NCI-H526 treated with DMSO at 0.1 percent for 48 hours (cell line): ENCODE results near the gene KCNIP1.

Experiments used
- DNase-seq: peaks from one replicate; lab custom pipeline; 2025; lab: John Stamatoyannopoulos, UW

The KCNIP1 gene

DNA sequence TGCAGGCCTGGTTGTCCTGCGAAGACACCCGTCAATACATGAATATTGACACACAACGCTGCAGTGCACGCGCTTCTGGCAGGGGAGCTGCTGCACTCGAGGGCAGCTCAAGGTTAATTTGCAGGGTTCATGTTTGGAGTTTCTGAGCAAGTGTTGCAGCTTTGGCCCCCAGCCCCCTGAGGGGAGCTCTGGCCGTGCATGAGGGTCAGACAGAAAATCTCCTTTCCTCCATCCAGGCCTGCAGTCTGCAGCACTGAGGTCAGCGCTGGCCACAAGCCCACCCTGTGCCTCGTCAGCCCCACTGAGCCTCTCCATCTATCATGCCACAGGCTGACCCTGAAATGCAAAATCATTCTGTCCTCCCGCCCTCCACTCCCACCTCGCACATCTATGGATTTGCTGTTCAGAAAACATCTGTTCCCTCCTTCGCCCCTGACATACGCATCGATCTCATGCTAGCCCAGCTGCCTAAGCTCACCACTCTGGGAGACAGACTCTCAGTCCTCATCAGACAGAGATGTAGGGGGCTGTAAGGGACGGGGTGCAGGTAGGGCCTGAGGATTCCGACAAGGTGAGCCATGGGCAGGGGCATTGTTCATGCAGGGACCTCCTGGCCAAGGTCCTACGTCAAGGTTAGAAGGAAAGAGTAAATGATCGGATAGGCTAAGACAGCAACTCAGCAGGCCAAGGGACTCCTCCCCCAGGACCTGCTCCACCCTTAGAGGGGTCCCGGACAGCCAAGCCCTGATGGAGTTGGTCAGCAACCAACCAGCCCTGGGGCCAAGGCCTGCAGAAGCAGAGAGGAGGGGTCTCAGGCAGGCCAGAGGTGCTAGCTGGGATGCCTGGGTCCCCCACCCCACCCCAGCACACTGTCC is 125.1 kb downstream of the KCNIP1 start:
- DNase-seq: no peak

DNA sequence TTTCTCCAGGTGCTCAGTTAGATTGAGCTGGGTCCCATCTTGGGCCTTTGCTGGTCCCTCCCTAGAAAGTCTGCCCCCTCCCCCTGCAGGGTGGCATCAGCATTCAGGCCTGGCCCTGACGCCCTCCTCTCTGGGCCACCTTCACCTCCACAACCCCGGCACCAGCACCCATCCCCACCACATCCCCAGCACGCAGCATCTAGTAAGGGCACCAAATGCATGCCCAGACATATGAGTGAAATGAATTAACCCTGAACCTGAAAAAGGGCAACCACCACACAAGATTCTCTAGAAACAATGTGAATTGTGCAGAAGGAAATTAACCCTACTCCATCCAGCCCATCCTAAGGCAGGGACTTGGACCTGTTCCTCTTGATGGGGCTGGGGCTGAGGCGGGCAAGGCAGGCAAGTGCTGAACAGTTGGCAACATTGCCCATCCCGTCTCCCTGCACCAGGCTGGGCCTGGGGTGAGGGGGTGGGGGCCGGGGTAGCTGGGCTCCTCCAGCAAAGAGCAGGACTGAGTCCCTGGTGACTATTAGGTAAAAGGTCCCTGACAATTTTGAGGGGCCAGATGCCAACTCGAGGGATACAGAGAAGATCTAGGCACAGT is 125.9 kb downstream of the KCNIP1 start:
- no peak for DNase-seq

DNA sequence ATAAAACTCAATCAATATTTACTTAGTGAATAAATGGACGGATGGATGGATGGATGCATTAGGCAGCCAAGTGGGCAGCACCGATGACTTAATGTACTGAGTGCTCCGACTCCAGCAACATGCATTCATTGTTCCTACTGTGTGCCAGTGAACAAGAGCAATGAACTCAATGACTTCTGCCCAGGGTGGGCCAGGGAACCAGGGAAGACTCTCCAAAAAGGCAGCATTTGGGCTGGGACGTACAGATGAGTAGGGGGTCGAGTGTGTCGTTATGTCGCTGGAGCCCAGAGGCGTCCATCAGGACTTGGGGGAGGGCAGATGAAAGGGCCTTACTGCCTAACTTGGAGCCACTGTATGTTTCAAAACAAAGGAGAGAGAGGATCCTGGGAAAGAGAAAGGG is 126.4 kb downstream of the KCNIP1 start:
- no peak for DNase-seq

DNA sequence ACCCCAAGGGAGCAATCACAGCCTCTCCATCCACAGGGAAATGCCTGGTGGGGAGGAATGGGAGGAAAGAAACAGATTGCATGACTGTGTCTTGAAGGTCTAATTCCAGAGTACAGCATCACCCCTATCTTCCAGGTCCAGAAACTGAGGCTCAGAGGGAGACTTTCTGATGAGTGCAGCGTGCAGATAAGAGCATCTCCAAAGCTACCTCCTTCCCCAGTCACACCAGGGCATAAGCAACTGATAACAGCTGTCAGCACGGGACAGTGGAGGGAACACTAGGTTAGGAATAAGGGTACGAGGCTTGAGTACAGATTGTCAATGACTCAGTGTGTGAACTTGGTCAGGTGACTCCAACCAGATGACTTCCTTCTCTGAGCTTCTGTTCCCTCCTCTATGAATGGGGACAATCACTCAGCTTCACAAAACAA is 126.9 kb downstream of the KCNIP1 start:
- no peak for DNase-seq

DNA sequence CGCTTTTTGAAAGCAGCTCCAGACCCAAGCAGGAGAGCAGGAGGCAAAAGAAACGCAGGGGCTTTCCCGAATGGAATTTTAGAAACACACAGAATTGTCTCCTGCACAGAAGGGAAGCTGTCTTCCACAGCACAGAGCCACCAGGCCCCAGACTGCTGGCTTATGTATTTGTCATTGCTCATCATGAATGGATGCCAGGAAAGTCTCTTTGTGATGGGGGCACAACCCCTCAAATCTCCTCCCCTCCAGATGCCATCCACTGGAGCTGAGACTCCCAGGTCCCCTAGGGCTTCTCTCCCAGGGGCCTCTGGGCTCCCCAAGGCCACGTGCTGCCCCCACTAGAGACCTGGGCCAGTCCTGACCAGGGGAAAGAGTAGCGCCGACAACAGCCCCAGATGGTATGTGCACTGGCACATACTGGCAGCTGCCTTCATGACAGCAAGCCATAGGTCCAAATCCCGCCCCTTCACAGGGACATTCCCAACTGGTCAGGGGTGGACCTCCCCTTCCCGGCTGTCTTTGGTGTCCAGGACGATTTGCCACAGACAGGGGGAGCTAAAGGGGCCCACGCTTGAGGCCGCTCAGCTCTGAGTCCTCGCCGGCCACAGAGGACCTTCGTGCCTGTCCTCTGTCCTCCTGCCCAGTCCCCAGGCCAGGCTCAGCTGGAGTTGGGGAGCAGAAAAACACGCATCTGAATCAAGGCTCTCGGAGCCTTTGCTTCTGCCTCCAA is 127.8 kb downstream of the KCNIP1 start:
- no peak for DNase-seq

DNA sequence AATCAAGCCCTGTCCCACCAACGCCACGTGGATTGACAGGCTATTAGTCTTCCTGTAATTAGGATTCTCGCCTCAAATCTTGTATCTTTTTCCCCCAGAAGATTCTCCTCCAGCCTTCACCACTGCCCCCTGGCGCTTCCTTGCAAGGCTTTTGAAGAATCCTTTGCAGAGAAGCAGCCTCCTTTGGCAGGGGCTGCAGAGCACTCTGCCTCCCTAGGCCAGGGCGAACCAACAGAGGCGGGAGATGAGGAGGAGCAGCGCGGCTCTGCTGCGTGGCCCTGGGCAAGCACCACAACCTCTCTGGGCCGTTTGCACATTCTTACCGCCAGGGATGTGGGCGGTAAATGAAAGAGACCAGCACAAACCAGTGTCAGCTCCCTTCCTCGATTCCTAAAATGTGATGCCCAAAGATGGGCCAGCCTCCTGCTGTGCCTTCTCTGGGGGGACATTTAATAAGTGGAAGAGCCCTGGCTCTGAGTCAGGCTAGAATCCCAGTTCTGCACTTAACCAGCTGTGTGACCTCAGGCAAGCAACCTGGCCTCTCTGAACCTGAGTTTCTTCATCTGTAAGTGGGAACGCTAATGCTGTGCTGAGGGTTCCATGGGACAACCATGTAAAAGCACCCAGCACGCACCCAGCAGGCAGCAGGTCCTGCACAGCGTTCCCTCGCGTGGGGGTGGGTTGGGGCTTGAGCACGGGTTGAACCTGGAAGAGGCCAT is 128.6 kb downstream of the KCNIP1 start:
- DNase-seq: no peak

DNA sequence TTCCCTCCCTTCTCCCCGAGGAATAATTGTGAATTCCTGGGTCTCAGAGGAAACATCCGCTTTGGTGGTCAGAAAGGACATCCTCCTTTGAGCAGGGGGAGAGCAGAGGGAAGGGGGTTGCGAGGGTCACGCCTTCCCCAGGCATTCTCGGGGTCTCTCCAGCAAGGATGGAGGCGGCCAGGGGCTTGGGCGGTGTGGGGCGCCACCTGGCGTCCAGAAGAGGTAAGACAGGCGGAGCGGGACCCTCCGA is 129.1 kb downstream of the KCNIP1 start:
- DNase-seq: no peak

DNA sequence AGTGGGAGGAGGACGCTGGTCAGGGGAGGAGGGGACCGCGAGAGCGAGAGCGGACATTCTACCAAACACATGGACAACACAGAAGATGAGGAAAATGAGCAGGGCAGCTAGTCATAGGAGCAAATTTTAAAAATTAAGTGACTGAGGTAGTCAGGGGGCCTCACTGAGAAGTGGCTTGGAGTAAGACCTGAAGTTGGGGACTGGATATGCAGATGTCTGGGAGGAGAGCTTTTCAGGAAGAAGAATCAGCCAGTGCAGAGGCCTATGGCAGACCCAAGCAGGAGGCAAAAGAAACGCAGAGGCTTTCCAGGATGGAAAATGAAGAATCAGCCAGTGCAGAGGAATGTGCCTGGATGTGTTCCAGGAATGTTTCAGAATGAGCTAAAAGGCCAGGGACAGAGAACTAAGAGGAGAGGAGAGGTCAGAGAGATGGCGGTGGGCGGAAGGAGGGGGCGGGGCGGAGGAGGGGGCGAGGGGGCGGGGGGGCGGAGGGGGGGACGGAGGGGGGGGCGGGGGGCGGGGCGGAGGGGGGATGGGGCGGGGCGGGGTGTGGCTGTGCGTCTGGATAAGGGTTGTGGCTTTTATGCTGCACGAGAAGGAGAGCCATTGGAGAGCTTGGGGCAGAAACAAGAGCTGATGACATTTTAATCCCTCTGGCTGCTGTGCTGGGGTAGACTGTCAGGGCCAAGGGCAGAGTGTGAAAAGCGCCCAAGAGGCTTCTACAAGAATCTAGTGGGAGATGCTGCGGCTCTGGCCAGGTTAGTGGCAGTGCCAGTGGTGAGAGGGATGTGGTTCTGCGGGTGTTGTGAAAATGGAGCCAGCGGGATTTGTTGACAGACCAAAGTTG is 129.6 kb downstream of the KCNIP1 start:
- peak; percentile 79 for DNase-seq

DNA sequence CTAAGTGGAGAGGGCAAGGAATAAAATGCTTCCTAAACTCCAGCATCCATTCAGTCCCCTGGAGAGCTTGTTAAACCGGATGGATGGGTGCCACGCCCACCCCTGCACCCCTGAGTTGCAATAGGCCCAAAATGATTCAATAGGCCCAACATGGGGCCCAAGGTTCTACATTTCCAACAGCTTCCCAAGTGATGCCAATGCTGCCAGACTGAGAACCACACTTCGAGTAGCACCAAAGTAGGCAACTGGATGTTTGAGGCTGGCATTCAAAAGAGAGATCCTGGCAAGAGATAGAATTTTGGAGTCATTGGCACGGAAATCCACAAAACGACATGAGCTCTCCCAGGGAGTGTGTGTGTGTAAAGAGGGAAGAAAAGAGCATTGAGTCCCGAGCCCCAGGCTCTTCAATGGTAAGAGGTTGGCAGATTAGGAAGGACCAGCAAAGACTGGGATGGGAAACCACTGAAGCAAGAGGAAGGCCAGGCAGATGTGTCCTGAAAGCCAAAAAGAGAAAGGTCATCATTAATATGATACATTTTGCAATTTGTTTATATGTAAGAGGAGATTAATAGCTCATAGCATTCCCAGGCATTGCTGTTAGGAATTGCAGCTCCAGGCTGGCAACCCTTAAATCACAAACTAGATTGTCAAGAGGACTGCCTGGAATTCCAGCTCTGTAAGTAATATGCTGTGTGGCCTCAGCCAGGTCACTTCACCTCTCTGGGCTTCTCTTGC is 130.6 kb downstream of the KCNIP1 start:
- no peak for DNase-seq

DNA sequence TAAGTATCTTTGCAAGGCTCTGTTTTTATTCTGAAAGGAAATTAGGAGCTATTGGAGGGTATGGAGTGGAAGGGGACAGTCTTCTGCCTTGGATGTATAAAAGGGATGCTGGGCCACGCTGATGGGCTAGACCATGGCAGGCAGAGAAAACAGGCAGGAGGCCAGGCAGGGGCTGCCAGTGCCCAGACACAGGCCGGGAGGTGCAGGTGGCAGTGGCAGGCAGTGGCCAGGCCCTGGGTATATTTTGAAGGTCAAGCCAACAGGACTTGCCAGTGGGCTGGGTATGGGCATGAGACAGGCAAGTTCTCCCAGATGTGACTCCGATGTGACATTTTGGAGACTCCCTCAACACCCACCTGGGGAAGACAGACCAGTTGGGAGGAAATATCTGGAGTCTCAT is 131.9 kb downstream of the KCNIP1 start:
- DNase-seq: no peak

DNA sequence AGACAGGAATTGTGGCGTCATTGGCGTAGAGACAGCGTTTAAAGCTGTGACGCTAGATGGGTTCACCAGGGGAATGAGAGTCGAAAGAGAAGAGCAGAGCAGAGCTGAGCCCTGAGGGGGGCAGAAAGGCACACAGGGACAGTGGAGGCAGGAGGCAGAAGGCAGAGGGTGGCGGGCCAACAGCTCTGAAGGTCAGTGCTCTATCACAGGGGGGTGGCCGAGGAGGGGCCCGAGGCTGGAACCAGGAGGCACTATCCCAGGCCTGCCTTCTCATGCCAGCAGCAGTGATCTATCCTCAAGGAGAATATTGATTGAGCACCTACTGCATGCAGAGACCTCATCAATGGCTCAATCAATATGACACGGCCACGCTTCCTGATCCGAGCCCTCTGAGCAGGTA is 132.4 kb downstream of the KCNIP1 start:
- no peak for DNase-seq

DNA sequence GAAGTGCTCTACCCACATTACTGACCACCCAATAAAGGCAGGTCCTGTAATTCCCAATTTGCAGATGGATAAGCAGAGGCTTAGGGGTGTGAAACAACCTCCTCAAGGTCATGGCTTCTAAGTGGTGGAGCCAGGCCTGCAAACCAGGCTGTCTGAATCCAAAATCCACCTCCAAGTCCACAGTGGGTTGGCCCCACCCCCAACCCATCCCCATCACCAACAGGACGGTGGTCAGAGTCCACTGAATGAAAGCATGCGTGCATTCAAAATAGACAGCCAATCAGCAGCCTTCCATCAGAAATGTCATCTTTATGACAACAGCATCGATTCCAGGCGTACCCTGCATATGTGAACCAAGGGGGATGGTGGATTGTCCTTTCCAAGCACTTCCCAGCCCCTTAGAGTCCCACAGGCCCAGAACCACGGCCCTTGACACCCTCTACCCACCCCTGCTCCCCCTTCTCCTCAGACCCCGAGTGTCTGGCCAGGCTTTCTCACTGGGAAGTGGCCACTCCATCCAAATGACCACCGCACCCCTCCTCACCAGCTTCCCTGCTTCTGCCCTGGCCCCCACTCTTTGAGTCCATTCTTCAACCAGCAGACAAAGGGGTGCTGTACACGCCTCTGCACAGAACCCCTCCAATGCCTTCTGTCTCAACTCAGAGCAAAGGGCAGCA is 133.1 kb downstream of the KCNIP1 start:
- DNase-seq: no peak

DNA sequence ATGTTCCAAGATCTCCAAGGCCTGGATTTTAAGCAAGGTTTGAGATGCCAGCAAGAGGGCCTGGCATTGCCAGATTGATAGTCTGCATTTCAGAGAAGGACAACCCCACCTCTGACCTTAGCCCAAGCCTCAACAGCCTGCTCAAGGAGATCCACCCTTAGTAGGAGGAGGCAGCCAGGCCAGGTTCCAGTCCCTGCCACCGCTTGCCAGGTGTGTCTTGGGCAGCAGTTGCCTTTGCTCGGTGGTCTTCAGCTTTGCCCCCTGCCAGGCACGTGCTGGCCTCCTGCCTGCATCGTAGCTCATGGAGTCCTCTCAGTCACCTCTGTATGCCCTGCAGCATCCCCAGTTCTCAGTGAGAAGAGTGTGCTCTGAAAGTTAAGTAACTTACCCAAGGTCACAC is 134.2 kb downstream of the KCNIP1 start:
- no peak for DNase-seq

DNA sequence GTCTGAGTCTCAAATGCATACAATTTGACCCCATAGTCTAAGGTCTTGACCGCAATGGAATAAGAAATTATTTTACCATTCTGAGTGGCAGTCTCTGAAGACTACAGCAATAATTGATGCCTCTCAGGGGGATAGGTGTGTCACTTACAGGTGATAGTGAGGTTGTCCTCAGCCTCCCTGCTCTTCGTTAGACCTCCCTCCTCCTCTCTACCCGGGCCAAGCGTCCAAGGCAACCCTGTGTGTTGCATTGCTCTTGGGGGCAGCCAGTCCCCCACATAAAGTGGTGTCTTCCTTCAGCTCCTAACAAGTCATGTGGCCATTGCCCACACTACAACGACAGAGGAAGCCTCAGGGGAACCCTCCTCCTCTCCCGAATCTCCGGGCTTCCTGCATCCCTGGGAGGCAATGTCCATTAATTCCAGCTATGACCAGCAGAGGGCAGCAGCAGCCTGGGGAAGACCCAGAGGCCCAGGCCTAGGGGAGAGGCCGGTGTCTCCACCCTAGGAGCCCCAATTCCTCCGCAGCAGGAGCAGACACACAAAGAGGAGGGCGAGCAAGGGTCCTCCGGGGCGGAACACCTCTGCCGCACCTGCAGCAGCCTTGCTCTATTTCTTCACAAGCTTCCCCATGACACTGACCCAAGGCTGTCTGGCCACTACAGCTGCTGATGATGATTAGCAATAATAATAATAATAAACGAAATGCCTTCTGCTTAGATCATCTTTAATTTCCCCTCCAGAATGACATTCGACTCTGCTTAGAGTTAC is 134.8 kb downstream of the KCNIP1 start:
- DNase-seq: no peak

DNA sequence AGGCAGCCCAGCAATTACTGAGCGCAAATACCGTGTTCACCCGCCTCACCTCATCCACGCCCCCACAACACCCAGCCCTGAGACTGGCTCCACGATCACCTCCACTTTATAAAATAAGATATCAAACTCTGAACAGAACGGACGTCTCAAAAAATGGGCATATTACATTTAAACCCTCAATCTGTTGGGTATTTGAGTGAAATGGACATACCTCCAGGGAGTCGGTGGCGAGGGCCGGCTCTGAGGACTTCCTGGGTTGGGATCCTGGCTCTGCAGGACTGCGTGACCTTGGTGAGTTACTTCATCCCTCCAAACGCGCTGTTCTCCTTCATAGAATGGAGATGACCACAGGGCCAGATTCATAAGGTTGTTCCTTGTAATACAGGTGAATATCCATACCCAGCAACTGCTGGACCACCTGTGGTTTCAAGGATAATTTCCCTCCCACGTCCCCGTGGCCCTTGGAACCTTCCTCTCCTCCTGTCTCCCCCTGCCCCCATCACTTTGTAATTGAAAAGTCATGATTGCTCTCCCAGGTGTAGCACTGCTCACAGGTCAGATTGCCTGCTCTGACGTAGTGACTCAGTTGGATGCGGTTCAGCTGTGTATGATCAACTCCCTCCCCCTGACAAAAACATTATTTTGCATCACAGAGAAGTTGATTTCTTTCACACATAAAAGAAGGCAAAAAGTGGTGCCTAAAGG is 135.6 kb downstream of the KCNIP1 start:
- DNase-seq: no peak

DNA sequence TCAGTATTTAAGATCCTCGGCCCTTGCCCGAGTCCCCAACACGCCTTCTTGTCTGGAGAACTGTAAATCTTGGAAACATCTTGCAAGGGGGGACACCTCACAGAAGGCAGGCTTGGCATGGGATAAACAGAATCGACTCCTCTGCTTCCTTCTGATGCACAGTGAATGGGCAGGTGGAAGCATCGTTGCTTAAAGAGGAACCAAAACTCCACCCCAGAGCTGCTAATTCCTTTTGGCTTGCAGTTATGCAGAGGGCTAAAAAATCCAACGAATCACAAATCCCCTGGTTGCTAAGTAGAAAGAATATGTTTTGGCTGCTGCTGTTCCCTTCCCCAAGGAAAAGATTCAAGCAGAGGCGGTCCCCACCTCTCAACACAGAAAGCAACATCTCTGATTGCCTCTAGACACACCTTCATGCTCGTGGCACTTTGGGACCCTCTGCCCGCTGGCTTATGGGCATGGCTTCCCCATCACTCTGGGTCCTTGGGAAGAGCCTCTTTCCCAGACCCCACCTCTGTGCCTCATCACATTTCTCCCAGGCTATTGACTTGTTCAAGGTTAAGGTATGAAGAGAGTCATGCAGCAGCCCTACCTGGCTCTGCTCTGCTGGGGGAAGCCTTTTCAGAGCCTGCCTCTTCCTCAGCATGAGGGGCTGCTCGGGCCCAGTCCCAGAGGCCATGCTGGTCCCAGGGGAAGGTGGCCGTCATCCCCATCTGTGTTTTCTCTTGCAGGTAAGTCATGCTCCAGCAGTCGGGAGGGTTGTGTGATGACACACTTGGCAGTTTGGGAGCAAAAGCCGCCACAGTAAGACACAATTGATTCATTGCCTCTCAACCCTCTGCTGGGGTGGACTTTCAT is 137.1 kb downstream of the KCNIP1 start:
- DNase-seq: no peak

DNA sequence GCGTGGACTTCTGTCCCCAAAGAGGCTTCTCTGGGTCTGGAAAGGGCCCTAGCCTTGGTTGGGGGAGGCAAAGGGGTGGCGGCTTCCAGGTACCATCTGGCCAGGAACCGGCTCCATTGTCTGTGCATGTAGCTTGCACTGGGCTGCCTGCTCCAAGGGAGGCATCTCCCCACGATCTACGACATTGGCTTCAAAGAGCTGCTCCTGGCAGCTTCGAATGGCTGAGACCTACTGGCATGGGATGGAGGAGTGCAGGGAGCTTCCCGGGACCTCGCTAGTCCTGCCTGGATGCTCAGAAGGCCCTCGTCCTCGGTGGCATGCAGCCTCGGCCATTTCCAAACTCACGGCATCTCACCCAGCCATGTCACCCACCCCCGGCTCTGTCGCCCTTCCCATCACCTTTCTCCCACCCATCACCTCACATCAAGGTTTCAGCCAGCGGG is 137.8 kb downstream of the KCNIP1 start:
- DNase-seq: no peak
